Stimulated activated naive CD4-positive, alpha-beta T cell treated with Interleukin-2 at 50 U/mL for 16 hours (primary cell): ENCODE measurements around the gene GNAQ.

Experiments
- DNase-seq: peaks from one replicate; lab custom pipeline; 2025; lab: John Stamatoyannopoulos, UW

The GNAQ gene

GRCh38 chr9:78031893-78032729, 500 bp upstream of the GNAQ start:
- peak; percentile 68 for DNase-seq

DNA sequence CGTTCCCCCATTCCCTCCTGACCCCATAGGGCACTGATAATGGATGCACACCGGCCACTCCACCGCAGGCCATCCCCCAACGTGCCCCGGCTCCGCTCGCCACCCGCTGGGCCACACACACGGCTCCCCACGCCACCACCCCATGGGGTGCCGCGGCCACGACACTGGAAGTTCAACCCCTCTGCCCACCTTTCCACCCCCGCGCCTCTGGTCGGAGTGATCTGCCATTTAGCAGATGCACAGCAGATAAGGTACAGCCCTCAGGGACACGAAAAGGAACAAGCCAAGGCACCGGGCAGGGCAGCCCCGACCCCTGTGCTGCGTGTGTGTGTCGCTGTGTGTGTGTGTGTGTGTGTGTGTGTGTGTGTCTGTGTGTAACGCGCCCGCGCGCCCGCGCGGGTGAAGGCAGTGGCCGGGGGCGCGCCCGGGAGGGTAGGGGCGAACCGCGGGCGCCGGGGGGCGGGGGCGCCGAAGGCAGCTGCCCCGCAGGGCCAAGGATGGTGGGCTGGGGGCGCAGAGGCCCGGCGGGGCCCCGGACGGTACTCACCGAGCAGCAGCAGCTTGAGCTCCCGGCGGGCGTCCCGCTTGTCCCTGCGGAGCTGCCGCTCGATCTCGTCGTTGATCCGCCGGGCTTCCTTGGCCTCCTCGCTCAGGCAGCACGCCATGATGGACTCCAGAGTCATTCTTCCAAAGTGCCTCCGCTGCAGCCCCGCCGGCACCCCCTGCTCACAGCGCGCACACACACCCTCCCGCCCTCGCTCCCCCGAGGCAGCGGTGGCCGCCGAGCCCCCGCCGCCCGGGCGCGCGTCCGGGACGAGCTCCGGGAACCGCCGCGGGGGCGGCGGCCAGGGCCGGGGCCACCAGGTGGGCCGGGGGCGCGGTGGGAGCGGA, 813 bp downstream of the GNAQ start:
- peak; percentile 49 for DNase-seq

GRCh38 chr9:78030296-78030552, 1.4 kb downstream of the GNAQ start:
- DNase-seq = no peak

GRCh38 chr9:78029551-78030295, 1.9 kb downstream of the GNAQ start:
- DNase-seq = no peak

- no peak for DNase-seq
These were observed 2.7 kb downstream of the GNAQ start for GRCh38 chr9:78028926-78029325.

DNA sequence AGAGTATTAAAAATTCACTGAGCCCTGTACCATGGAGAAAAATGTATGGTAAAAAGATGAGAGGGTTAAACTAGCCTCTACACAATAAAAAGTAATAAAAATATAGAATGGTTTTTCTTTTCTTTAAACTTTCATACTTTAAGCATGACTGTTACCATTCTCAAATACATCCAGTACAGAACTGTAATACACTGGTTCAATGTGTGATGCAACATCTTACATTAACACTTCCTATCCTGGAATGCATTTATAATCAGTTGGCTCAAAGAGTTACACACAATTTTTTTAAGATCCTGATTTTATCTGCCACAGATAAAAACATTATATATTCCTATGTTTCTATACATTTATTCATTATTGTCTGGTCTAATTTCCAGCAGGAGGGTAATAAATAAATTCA, 4.7 kb downstream of the GNAQ start:
- DNase-seq = no peak

DNA sequence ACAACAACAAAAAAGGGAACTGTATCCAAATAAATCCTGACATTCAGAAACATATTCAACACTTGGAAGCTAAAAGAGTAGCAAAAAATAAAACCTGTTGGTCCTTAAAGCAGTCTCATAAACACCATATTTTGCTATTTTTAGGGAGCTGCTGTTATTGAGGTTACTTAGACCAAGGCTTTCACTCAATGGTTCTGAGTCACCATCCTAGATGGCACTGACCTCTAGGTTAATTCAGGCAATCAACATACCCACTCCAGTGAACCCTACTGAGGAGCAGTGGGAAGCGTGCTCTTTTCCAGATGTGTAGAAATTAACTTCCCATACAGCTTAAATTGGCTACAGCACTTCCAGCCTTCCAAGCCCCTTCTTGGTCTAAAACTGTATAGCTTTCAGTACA, 5.2 kb downstream of the GNAQ start:
- DNase-seq = no peak

- DNase-seq = no peak
These were observed 6.4 kb downstream of the GNAQ start for GRCh38 chr9:78025186-78025585.

DNA sequence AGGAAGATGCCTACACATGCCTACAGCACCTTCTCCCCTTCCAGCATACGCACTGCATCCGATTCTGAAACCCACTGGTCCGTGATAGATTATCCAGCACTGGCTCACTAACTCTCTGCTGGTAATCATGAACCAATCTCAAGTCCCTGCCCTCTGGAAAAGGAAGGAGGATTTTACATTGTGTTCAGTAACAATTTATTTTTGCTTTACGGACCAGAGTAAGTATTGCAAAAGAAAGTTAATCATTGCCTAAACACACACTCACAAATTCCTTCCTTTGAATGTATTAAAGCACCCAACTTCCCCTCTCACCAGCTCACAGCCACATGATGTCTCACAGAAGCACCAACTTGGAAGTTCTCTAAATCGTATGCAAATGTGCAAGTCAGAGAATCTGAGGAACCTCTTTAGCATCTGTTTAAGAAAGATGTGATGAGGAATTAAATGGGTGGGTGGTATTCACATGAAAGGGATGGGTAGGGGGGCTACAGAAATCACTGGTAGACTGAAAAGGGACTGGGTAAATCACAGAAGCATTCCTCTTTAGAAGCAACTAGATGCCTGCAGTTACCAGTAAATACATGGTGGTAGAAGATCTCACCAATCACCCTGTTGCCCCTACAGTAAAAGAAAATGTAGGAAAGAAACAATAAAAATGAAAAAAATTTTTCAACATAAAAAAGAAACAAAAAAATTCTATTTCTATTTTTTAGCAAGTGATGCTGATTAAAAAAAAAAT, 8.4 kb downstream of the GNAQ start:
- DNase-seq = no peak

GRCh38 chr9:78021697-78022096, 9.9 kb downstream of the GNAQ start:
- DNase-seq = no peak

GRCh38 chr9:78017190-78017693, 14.4 kb downstream of the GNAQ start:
- DNase-seq = no peak

DNA sequence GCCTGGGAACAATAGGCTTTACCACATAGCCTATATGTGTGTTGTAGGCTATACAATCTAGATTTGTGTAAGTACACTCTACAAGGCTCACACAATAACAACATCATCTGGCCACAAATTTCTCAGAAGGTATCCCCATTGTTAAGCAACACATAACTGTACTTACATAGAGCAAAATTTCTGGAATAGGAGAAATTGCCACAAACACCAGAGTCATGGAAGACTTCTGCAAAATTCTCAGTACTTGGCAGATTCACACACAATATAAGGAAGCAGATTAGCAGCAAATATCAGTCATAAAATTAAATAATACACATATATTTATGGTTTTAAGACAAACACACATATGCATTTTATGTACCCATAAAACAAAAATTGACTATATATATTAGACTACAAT, 16.4 kb downstream of the GNAQ start:
- DNase-seq = no peak

GRCh38 chr9:78014776-78015175, 16.8 kb downstream of the GNAQ start:
- no peak for DNase-seq

DNA sequence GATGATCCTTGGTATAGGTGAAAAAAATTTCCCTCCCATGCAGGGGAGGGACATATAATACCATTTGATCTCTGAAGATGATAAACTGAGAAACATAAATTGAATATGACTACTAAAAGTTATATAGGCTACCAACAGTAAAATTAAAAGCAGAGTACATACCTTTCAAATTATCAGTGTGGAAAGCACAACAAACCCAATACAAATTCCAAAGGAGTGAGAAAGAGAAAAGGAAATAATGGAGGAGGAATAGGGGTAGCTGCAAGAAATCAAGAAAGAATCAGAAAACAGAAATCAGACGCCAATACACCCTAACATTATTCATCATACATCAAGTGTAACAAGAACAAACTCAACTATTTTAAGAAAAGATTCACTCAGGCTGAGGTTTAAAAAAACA, 17.7 kb downstream of the GNAQ start:
- no peak for DNase-seq

DNA sequence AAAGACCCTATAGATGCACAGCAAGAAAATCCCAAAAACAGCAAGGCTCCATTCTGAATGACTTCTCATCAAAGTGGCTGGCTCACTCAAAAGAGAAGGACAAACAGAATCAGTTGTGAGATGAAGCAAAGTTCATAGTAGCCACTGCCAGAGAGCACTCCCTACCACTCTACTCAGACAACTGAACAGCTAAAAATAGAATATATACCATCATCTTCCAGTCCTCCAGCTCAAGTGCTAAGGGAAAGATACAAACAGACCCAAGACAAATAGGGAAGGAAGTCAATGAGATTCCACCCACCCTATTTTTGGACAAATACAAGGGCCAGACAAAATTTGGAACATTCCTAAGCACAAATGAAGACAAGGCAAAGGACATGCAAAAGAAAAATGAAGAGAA, 20.6 kb downstream of the GNAQ start:
- DNase-seq = no peak

GRCh38 chr9:78010445-78010844, 21.2 kb downstream of the GNAQ start:
- no peak for DNase-seq

- DNase-seq = no peak
These were observed 22.4 kb downstream of the GNAQ start for GRCh38 chr9:78009186-78009585.

GRCh38 chr9:78006734-78007133, 24.9 kb downstream of the GNAQ start:
- no peak for DNase-seq

DNA sequence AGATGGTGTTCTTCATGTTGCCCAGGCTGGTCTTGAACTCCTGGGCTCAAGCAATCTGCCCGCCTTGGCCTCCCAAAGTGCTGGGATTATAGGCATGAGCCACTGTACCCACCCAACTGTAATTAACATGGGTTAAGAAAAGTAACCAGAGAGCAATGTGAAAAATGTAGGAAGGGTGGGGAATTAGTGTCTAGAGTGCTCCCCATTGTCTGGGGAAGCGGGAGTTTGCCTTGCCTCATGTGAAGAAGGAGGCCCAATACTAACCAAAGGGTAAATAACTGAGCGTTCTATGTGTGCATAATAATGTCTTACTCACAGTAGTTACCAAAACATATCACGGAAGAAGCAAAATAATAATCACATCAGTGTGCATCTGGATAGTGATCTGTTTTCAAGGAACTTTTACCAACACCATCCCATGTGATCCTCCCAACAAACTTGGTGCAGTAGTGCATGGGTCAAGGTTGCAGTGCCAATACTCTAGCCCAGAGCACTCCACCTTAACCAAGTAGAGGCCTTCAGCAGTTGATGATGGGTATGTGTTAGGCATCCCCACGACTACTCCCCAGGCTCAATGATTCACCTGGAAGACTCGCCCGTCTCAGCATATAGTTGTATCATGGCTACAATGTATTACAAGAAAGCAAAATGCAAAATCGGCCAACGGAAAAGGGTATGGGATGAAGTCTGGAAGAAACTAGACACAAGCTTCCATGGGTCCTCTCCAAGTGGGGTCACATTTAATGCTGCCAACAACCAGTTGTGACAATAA, 26.2 kb downstream of the GNAQ start:
- DNase-seq = no peak

DNA sequence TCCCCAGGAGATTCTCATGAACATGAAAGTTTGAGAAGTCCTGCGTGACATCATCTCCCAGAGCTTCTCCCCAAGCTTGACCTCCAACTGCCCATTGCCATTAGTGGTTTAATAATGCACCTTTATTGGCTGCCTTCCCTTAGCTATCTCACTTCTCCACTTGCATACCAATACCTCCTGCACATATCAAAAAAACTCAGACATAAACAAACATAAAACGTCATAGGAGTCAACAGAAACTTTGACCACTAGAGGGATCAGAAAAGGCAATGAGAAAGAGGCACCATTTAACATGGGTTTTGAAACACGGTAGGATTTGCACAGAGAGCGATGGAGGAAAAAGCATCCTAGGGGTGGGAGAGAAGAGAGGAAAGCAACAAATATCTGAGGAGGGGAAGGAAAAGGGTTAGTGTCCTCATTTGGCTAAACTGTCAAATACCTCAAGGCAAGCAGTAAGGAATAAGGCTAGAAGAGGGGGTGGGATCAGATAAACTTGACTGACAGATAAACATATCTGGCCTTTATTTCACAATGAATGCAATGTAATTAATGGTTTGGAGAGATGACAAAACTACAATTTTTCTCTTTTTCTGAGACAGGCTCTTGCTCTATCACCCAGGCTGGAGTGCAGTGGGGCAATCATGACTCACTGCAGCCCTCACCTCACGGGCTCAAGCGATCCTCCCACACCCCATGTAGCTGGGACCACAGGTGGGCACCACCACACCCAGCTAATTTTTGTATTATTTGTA, 27.0 kb downstream of the GNAQ start:
- DNase-seq = no peak
